SK-N-MC (cell line): ENCODE data around the gene CSF2.
"Not testable (repeated sequence)": the region's sequence is repeated elsewhere in the genome, so short reads cannot be mapped to it uniquely, and the experiment has no call there.

ENCODE experiments used
- DNase-seq: peaks from one replicate; pipeline ENCODE4 v3.0.0-alpha.2; 2011; ENCODE audit warnings: low read depth, low spot score
- H3K27ac ChIP-seq: fragments of 200-600 bp; sonication (generic); 2 replicates; pipeline ENCODE4 v1.5.1; 2016; ENCODE audit warnings: mixed run types
- H3K36me3 ChIP-seq: fragments of 200-600 bp; sonication (generic); 2 replicates; pipeline ENCODE4 v1.6.1; 2017; ENCODE audit warnings: antibody characterized with exemption, low read length, mixed read lengths; ENCODE audit not compliant: insufficient read depth
- H3K4me3 ChIP-seq: fragments of 200-600 bp; sonication (generic); 2 replicates; pipeline ENCODE4 v1.5.1; 2016
- H3K9ac ChIP-seq: fragments of 200-600 bp; sonication (generic); 2 replicates; pipeline ENCODE4 v1.8.0; 2017; ENCODE audit warnings: mixed run types, mixed read lengths; ENCODE audit not compliant: insufficient read length
- H3K9me3 ChIP-seq: fragments of 200-600 bp; sonication (generic); 2 replicates; pipeline ENCODE4 v1.6.1; 2017; ENCODE audit warnings: low read depth, mild to moderate bottlenecking, antibody characterized with exemption, low read length, moderate library complexity, mixed read lengths
- EZH2 ChIP-seq: fragments of 200-600 bp; sonication (generic); IDR thresholded peaks from one replicate; pipeline ENCODE4 v1.6.1; 2017; ENCODE audit warnings: antibody characterized with exemption
- FOXP2 ChIP-seq: optimal IDR thresholded peaks from 2 replicates; pipeline ENCODE3; 2011; ENCODE audit warnings: mild to moderate bottlenecking, moderate library complexity; ENCODE audit not compliant: insufficient read depth; ENCODE audit errors: extremely low read length, control extremely low read depth
- POLR2AphosphoS5 ChIP-seq: IDR thresholded peaks from 2 replicates; pipeline ENCODE4 v1.6.1; 2012; ENCODE audit warnings: mild to moderate bottlenecking, low read depth, low read length, borderline replicate concordance

Gene CSF2

DNA sequence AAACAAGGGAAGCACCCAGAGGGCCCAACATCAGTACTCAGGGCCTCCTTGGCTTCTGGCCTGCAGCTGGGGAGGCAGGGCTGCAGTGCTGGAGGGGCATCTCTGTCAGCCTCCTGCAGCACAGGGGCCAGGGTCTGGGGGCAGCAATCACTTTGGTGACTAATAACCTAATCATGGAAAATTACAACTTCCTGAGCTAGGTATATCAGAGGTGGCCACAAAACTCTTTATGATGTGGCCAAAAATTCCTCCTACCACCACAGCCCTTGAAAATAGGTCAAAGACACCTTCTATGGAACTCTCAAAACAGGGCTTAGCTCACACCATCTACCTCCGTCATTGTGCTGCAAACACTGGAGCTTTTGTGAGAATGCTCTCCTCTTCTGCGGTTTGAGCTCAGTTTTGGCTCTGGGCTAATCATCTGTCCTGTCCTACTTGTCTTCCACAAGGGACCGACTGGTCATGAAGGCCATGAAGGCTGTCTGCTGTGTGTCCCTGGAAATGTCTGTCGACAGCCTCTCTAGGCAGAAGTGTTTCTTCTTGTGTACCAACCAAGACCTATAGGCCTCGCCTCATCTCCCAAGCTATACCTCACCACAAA lies 28.6 kb downstream of the CSF2 start:
- DNase-seq, result no peak
- TF ChIP-seq FOXP2, result no peak
- TF ChIP-seq EZH2, result no peak
- TF ChIP-seq POLR2AphosphoS5, result no peak

DNA sequence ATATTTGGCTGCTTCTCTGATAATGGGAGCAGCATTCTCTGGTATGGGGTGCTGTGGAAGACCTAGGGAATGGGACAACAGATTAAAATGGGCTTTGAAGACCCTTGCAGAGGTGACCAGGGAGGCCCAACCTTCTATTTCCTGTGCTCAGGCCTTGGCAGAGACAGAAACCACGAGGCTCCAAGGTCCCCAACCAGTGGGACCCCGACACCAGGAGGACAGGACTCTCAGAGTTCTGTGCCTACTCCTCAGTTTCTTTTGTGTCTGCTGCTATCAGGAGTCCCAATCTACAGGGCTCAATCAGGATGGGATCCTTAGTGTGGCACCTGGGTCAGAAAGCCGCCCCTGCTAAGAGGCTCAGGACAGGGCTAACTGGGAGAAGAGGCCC lies 29.3 kb downstream of the CSF2 start:
- TF ChIP-seq POLR2AphosphoS5 (no peak), FOXP2 (no peak), EZH2 (no peak)
- no peak overlapping the region for H3K27ac ChIP-seq
- H3K36me3 ChIP-seq, result no peaks in the 10 kb centered on the region
- no peak overlapping the region for H3K4me3 ChIP-seq
- no peak for DNase-seq
- H3K9me3 ChIP-seq, result no peaks in the 10 kb centered on the region
- no peak overlapping the region for H3K9ac ChIP-seq

More for the DNA sequence above, 28.6 kb downstream of the CSF2 start:
- Histone ChIP-seq H3K36me3 (no peaks in the 10 kb centered on the region), H3K27ac (no peak overlapping the region), H3K4me3 (no peak overlapping the region), H3K9ac (no peak overlapping the region), H3K9me3 (no peaks in the 10 kb centered on the region)

DNA sequence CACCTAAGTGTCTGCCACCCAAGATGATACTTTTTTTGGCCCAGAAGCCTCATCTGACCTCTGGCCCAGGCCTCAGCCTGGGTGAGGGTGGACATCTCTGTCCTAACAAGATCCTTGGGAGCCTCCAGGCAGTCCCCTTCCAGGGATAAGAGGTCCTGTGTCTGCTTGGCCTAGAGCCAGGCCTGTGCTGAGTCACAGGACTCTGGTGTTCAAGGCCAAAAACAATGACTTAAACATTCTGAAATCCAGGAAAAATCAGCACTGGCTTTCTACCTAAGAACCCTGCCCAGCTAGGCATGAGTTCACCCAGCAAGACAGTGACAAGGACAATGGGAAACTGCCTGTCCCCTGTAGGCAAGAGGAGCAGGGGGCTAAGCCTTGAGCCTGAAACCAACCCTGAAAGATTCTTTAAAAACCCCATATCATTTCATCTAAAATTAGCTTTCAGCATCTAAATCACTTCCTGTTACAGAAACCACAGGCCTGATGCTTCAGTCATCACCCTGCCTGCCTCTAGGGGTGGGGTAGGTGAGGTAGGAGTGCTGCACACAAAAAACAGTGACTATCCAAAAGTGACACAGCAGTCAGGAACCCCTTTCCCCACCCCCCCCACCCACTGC lies 29.9 kb downstream of the CSF2 start:
- Histone ChIP-seq H3K27ac (no peak overlapping the region), H3K4me3 (peak overlapping the region; percentile 43; the same call in 1 of the 2 replicates), H3K9ac (no peak overlapping the region), H3K36me3 (no peaks in the 10 kb centered on the region), H3K9me3 (no peaks in the 10 kb centered on the region)
- DNase-seq, result peak; percentile 22
- TF ChIP-seq FOXP2 (no peak), POLR2AphosphoS5 (no peak), EZH2 (no peak)

DNA sequence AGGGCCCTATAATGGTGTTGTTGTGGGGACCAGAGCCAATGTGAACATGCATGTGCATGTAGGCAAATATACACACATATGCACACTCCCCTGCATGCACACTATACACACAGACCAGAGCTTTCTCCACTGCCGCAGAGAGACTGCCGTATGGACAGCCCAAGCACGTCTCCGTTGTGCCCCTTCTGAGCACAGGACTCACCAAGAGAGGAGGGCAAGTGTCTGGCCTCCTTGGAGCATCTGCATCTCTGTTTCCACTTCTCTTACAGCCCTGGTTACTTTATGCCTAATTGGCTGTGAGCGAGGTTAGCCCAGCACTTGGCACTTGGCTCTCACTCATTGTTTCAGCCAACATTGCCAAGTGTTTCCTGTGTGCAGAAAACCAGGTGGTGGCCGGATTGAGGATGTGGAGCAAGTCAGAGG lies 30.4 kb downstream of the CSF2 start:
- no peak for TF ChIP-seq POLR2AphosphoS5
- TF ChIP-seq EZH2, result no peak
- TF ChIP-seq FOXP2, result no peak
- H3K4me3 ChIP-seq, result no peak overlapping the region
- no peak overlapping the region for H3K9ac ChIP-seq
- H3K9me3 ChIP-seq, result no peaks in the 10 kb centered on the region
- H3K36me3 ChIP-seq, result no peaks in the 10 kb centered on the region
- no peak for DNase-seq
- no peak overlapping the region for H3K27ac ChIP-seq

DNA sequence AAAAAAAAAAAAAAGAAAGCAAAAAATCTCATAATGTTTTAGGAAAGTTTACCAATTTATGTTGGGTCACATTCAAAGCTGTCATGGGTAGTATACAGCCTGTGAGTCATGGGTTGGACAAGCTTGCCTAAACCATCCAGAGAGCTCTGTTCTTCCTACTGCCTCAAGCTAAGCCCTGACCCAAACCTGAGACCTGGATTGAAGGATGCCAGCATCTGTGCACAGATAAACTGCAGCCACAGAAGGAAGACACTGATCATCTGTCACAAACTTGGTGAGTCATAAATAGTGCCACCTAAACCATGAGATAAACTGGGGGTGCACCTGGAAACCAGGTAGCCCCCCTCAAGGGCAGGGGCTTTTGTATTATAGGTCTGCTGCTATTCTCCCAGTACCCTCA lies 31.0 kb downstream of the CSF2 start:
- no peak for DNase-seq
- H3K4me3 ChIP-seq, result no peak overlapping the region
- no peak for TF ChIP-seq FOXP2
- no peak for TF ChIP-seq EZH2
- no peak for TF ChIP-seq POLR2AphosphoS5
- no peaks in the 10 kb centered on the region for H3K9me3 ChIP-seq
- H3K9ac ChIP-seq, result no peak overlapping the region
- H3K36me3 ChIP-seq, result no peaks in the 10 kb centered on the region
- H3K27ac ChIP-seq, result no peak overlapping the region

DNA sequence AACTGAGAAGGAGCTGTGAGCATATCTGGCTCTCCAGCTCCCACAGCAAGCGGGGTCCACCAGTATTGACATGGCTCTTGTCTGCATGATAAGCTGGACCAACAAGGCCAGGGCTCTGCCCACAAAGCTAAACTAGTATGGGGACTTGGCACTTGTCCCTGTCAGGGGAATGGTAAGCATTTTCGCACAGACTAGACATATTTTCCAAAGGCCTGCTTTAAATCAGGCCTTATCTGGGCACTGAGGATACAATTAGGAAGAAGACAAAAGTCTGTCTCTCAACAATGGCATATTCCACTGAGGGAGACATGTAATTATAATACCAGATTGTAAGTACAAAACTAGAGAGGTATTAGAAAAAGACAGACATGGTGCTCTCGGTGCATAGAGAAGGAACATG lies 32.1 kb downstream of the CSF2 start:
- no peaks in the 10 kb centered on the region for H3K36me3 ChIP-seq
- H3K27ac ChIP-seq, result no peak overlapping the region
- H3K9ac ChIP-seq, result no peak overlapping the region
- H3K4me3 ChIP-seq, result no peak overlapping the region
- no peaks in the 10 kb centered on the region for H3K9me3 ChIP-seq
- TF ChIP-seq EZH2, result no peak
- TF ChIP-seq POLR2AphosphoS5, result no peak
- TF ChIP-seq FOXP2, result no peak
- no peak for DNase-seq

DNA sequence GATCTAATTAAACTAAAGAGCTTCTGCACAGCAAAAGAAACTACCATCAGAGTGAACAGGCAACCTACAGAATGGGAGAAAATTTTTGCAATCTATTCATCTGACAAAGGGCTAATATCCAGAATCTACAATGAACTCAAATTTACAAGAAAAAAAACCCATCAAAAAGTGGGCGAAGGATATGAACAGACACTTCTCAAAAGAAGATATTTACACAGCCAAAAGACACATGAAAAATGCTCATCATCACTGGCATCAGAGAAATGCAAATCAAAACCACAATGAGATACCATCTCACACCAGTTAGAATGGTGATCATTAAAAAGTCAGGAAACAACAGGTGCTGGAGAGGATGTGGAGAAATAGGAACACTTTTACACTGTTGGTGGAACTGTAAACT lies 34.9 kb downstream of the CSF2 start:
- not testable (repeated sequence) for H3K4me3 ChIP-seq, H3K9me3 ChIP-seq, H3K36me3 ChIP-seq, H3K27ac ChIP-seq, DNase-seq, H3K9ac ChIP-seq

DNA sequence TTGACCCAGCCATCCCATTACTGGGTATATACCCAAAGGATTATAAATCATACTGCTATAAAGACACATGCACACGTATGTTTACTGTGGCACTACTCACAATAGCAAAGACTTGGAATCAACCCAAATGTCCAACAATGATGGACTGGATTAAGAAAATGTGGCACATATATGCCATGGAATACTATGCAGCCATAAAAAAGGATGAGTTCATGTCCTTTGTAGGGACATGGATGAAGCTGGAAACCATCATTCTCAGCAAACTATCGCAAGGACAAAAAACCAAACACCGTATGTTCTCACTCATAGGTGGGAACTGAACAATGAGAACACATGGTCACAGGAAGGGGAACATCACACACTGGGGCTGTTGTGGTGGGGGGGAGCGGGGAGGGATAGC lies 35.4 kb downstream of the CSF2 start:
- not testable (repeated sequence) for DNase-seq, H3K4me3 ChIP-seq, H3K9ac ChIP-seq, H3K27ac ChIP-seq, H3K9me3 ChIP-seq, H3K36me3 ChIP-seq

DNA sequence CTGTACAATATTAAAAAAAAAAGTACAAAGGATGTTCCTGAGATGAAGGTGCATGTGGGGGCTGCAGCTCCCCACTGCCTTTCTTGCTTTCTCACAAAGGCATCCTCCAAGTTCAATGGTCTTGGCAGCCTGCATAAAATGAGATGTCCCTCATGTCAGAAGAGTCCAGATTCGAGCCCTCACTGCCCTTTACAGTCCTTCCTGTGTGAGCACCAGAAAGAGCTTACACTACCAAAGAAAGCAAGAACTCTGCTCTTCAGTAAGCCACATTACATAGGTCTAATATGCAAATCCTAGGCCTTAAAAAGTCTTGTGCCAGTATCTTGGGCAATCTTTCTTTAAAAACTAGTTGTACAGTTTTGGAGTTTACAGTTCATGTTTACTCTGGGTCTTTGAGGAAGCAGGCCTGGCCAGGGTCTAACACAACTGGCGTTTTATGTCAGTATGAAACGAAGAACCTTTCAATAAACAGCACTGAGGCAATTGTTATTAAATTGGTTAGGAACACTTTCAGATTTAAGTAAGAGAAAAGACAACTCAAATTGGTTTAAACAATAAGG lies 36.0 kb downstream of the CSF2 start:
- Histone ChIP-seq H3K36me3 (no peaks in the 10 kb centered on the region), H3K9me3 (no peaks in the 10 kb centered on the region), H3K27ac (no peak overlapping the region), H3K4me3 (no peak overlapping the region), H3K9ac (no peak overlapping the region)
- TF ChIP-seq EZH2 (no peak), FOXP2 (no peak), POLR2AphosphoS5 (no peak)
- DNase-seq, result no peak
